ENCODE data around the gene DHX29.

Gene DHX29

GRCh38 chr5:55345327-55345726 lies 37.8 kb upstream of the DHX29 start:
- TF ChIP-seq CEBPB (IDR thresholded peaks at IDR 0.05) (no peak), TEAD4 (IDR thresholded peaks at IDR 0.05) (no peak), RAD21 (IDR thresholded peaks at IDR 0.05; ENCODE audit: low read depth) (no peak), REST (IDR thresholded peaks at IDR 0.05; ENCODE audit: low read depth) (no peak), NFIC (IDR thresholded peaks at IDR 0.05) (no peak)

GRCh38 chr5:55344392-55344992 lies 37.0 kb upstream of the DHX29 start:
- peak; percentile 53 for TF ChIP-seq RAD21 (IDR thresholded peaks at IDR 0.05; ENCODE audit: low read depth)
- TF ChIP-seq CEBPB (IDR thresholded peaks at IDR 0.05) = no peak
- no peak for TF ChIP-seq YY1 (IDR thresholded peaks at IDR 0.05; ENCODE audit: low read depth)
- no peak for TF ChIP-seq TAF1 (IDR thresholded peaks at IDR 0.05; ENCODE audit: low read depth)
- no peak for TF ChIP-seq USF1 (IDR thresholded peaks at IDR 0.05)
- no peak for TF ChIP-seq EGR1 (IDR thresholded peaks at IDR 0.05)

- TF ChIP-seq TEAD4 (IDR thresholded peaks at IDR 0.05) (no peak), FOXM1 (IDR thresholded peaks at IDR 0.05; ENCODE audit: borderline replicate concordance, low read depth) (no peak), YY1 (IDR thresholded peaks at IDR 0.05; ENCODE audit: low read depth) (no peak), TAF1 (IDR thresholded peaks at IDR 0.05; ENCODE audit: low read depth) (no peak), TCF12 (IDR thresholded peaks at IDR 0.05; ENCODE audit: low read depth) (no peak), NFIC (IDR thresholded peaks at IDR 0.05) (no peak), RAD21 (IDR thresholded peaks at IDR 0.05; ENCODE audit: low read depth) (no peak), CREB1 (IDR thresholded peaks at IDR 0.05; ENCODE audit: low read depth) (no peak), ZBTB7A (IDR thresholded peaks at IDR 0.05; ENCODE audit: low read depth) (no peak), MAX (IDR thresholded peaks at IDR 0.05) (no peak), USF1 (IDR thresholded peaks at IDR 0.05) (no peak), EGR1 (IDR thresholded peaks at IDR 0.05) (no peak), EP300 (IDR thresholded peaks at IDR 0.05; ENCODE audit: borderline replicate concordance) (no peak), CEBPB (IDR thresholded peaks at IDR 0.05) (no peak), REST (IDR thresholded peaks at IDR 0.05; ENCODE audit: low read depth) (no peak)
These were observed 36.1 kb upstream of the DHX29 start for GRCh38 chr5:55343609-55344008.

- TF ChIP-seq TCF12 (IDR thresholded peaks at IDR 0.05; ENCODE audit: low read depth) = no peak
- TF ChIP-seq TAF1 (IDR thresholded peaks at IDR 0.05; ENCODE audit: low read depth) = no peak
- TF ChIP-seq FOXM1 (IDR thresholded peaks at IDR 0.05; ENCODE audit: borderline replicate concordance, low read depth) = no peak
- TF ChIP-seq EP300 (IDR thresholded peaks at IDR 0.05; ENCODE audit: borderline replicate concordance) = no peak
- no peak for TF ChIP-seq RAD21 (IDR thresholded peaks at IDR 0.05; ENCODE audit: low read depth)
- no peak for TF ChIP-seq REST (IDR thresholded peaks at IDR 0.05; ENCODE audit: low read depth)
- no peak for TF ChIP-seq TEAD4 (IDR thresholded peaks at IDR 0.05)
- TF ChIP-seq CEBPB (IDR thresholded peaks at IDR 0.05) = no peak
- no peak for TF ChIP-seq NFIC (IDR thresholded peaks at IDR 0.05)
- no peak for TF ChIP-seq CREB1 (IDR thresholded peaks at IDR 0.05; ENCODE audit: low read depth)
- TF ChIP-seq MAX (IDR thresholded peaks at IDR 0.05) = no peak
These were observed 35.6 kb upstream of the DHX29 start for GRCh38 chr5:55343107-55343506.

- TF ChIP-seq ZBTB7A (IDR thresholded peaks at IDR 0.05; ENCODE audit: low read depth) = no peak
- TF ChIP-seq NFIC (IDR thresholded peaks at IDR 0.05) = no peak
These were observed 31.3 kb upstream of the DHX29 start for GRCh38 chr5:55338810-55339243.

All from Ishikawa (cell line).